Loucy (cell line): ENCODE measurements around the gene PTPRH.

Source experiments
- H2AFZ ChIP-seq: fragments of 200-600 bp; sonication (generic); 2 replicates; pipeline ENCODE4 v1.6.0; 2016; ENCODE audit warnings: antibody characterized with exemption, mild to moderate bottlenecking, low read length, moderate library complexity
- H3F3A ChIP-seq: fragments of 200-600 bp; 2 replicates; pipeline ENCODE4 v1.6.0; 2016; ENCODE audit warnings: antibody characterized with exemption, low read depth, mild to moderate bottlenecking
- H3K27me3 ChIP-seq: fragments of 200-600 bp; sonication (generic); 2 replicates; pipeline ENCODE4 v1.6.1; 2014; ENCODE audit warnings: low read length, mild to moderate bottlenecking; ENCODE audit not compliant: insufficient read depth, poor library complexity, severe bottlenecking
- H3K36me3 ChIP-seq: fragments of 200-600 bp; sonication (generic); 2 replicates; pipeline ENCODE4 v1.6.1; 2016; ENCODE audit warnings: low read length; ENCODE audit not compliant: insufficient read depth
- H3K4me1 ChIP-seq: fragments of 200-600 bp; sonication (generic); 2 replicates; pipeline ENCODE4 v1.5.1; 2014; ENCODE audit warnings: low read length, mild to moderate bottlenecking; ENCODE audit not compliant: insufficient read depth, poor library complexity, severe bottlenecking
- H3K4me2 ChIP-seq: fragments of 200-600 bp; sonication (generic); 2 replicates; pipeline ENCODE4 v1.6.0; 2014; ENCODE audit warnings: antibody characterized with exemption, low read length, low read depth, mild to moderate bottlenecking; ENCODE audit not compliant: poor library complexity, severe bottlenecking
- H3K4me3 ChIP-seq: fragments of 200-600 bp; sonication (generic); 2 replicates; pipeline ENCODE4 v1.5.1; 2014; ENCODE audit warnings: low read length, mild to moderate bottlenecking, mixed read lengths; ENCODE audit not compliant: poor library complexity, severe bottlenecking
- H3K79me2 ChIP-seq: fragments of 200-600 bp; sonication (generic); 2 replicates; pipeline ENCODE4 v1.6.1; 2014; ENCODE audit warnings: low read length; ENCODE audit not compliant: insufficient read depth
- H3K9ac ChIP-seq: fragments of 200-600 bp; sonication (generic); 2 replicates; pipeline ENCODE4 v1.6.0; 2014; ENCODE audit warnings: mild to moderate bottlenecking, low read depth, low read length, moderate library complexity; ENCODE audit not compliant: poor library complexity, severe bottlenecking
- H3K9me2 ChIP-seq: fragments of 200-600 bp; sonication (generic); replicated peaks from 2 replicates; pipeline ENCODE4 v1.6.1; 2016; ENCODE audit warnings: low read depth, low read length, mixed read lengths
- H3K9me3 ChIP-seq: fragments of 200-600 bp; sonication (generic); 2 replicates; pipeline ENCODE4 v1.6.1; 2014; ENCODE audit warnings: mild to moderate bottlenecking, antibody characterized with exemption, low read length, low read depth; ENCODE audit not compliant: insufficient read depth
- H4K20me1 ChIP-seq: fragments of 200-600 bp; sonication (generic); 2 replicates; pipeline ENCODE4 v1.6.0; 2014; ENCODE audit warnings: antibody characterized with exemption, low read length, mild to moderate bottlenecking; ENCODE audit not compliant: insufficient read depth, poor library complexity, severe bottlenecking
- EZH2phosphoT487 ChIP-seq: fragments of 200-600 bp; IDR thresholded peaks from 2 replicates; pipeline ENCODE4 v1.6.1; 2018; ENCODE audit warnings: antibody characterized with exemption, mild to moderate bottlenecking, moderate library complexity, borderline replicate concordance
- TF ChIP-seq, protein P1 (sequence below): fragments of 200-600 bp; sonication (generic); conservative IDR thresholded peaks from 2 replicates; pipeline ENCODE4 v1.5.1; 2014; ENCODE audit warnings: mild to moderate bottlenecking, antibody characterized with exemption, low read length

Gene PTPRH

GRCh38 chr19:55146705-55147273 lies 62.5 kb downstream of the PTPRH start:
- Histone ChIP-seq H2AFZ (peak overlapping the region; percentile 78), H3K9me3 (no peaks in the 10 kb centered on the region), H3K4me1 (peaks cover 11% of the 10 kb centered on the region), H4K20me1 (no peaks in the 10 kb centered on the region), H3K4me3 (peak overlapping the region; percentile 80), H3K79me2 (no peaks in the 10 kb centered on the region), H3K27me3 (no peaks in the 10 kb centered on the region), H3K9ac (peak overlapping the region; percentile 60), H3F3A (peaks cover 4% of the 10 kb centered on the region; the same call in 1 of the 2 replicates), H3K4me2 (peak overlapping the region; percentile 89), H3K36me3 (no peaks in the 10 kb centered on the region), H3K9me2 (no peaks in the 10 kb centered on the region)
- TF ChIP-seq, protein P1, sequence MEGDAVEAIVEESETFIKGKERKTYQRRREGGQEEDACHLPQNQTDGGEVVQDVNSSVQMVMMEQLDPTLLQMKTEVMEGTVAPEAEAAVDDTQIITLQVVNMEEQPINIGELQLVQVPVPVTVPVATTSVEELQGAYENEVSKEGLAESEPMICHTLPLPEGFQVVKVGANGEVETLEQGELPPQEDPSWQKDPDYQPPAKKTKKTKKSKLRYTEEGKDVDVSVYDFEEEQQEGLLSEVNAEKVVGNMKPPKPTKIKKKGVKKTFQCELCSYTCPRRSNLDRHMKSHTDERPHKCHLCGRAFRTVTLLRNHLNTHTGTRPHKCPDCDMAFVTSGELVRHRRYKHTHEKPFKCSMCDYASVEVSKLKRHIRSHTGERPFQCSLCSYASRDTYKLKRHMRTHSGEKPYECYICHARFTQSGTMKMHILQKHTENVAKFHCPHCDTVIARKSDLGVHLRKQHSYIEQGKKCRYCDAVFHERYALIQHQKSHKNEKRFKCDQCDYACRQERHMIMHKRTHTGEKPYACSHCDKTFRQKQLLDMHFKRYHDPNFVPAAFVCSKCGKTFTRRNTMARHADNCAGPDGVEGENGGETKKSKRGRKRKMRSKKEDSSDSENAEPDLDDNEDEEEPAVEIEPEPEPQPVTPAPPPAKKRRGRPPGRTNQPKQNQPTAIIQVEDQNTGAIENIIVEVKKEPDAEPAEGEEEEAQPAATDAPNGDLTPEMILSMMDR, result no peak
- TF ChIP-seq EZH2phosphoT487, result no peak

GRCh38 chr19:55146078-55146704 lies 63.1 kb downstream of the PTPRH start:
- H3K4me3 ChIP-seq, result peak overlapping the region; percentile 80
- peak overlapping the region; percentile 89 for H3K4me2 ChIP-seq
- no peaks in the 10 kb centered on the region for H3K9me2 ChIP-seq
- H4K20me1 ChIP-seq, result no peaks in the 10 kb centered on the region
- no peak for TF ChIP-seq EZH2phosphoT487
- TF ChIP-seq, protein P1, result peak; percentile 83
- no peaks in the 10 kb centered on the region for H3K79me2 ChIP-seq
- peak overlapping the region; percentile 60 for H3K9ac ChIP-seq
- no peaks in the 10 kb centered on the region for H3K36me3 ChIP-seq
- H3F3A ChIP-seq, result 0 out of 2 replicates have a peak, but pooled peaks cover under 1% of the 10 kb centered on the region
- peaks cover 6% of the 10 kb centered on the region for H3K4me1 ChIP-seq
- no peaks in the 10 kb centered on the region for H3K27me3 ChIP-seq
- H3K9me3 ChIP-seq, result no peaks in the 10 kb centered on the region
- H2AFZ ChIP-seq, result peak overlapping the region; percentile 78

DNA sequence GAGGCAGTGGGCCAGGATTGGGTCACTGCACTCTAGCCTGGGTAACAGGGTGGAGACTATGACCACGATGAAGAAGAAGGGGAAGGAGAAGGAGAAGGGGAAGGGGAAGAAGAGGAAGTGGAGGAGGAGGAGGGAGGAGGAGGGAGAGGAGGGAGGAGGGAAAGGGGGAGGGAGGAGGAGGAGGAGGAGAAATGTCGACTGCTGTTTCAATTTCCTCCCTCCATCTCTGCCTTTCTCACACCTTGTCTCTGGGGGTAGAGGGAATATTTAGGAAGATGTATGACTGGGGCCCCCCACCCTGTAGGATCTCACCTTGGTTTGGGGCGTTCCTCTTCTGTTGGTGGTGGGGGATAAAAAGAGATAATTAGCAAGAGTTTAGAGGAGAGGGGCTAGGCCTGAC lies 64.1 kb downstream of the PTPRH start:
- Histone ChIP-seq H2AFZ (peak overlapping the region; percentile 9; the same call in 1 of the 2 replicates), H3K4me1 (peaks cover 6% of the 10 kb centered on the region), H3K27me3 (no peaks in the 10 kb centered on the region), H3K79me2 (no peaks in the 10 kb centered on the region), H4K20me1 (no peaks in the 10 kb centered on the region), H3K4me3 (peak overlapping the region; percentile 80), H3F3A (no peaks in the 10 kb centered on the region), H3K9me3 (no peaks in the 10 kb centered on the region), H3K9me2 (no peaks in the 10 kb centered on the region), H3K4me2 (peak overlapping the region; percentile 76), H3K36me3 (no peaks in the 10 kb centered on the region), H3K9ac (peak overlapping the region; percentile 65)
- TF ChIP-seq, protein P1, result no peak
- no peak for TF ChIP-seq EZH2phosphoT487
